Ishikawa (cell line): ENCODE results near the gene TBC1D17.
A peak's percentile ranks its signal among the peaks of the same experiment; 100 is the strongest.

Source experiments
- CEBPB ChIP-seq: IDR thresholded peaks from 2 replicates; pipeline ENCODE4 v1.6.1; 2012
- CREB1 ChIP-seq: IDR thresholded peaks from 2 replicates; pipeline ENCODE4 v1.6.1; 2012; ENCODE audit warnings: low read depth
- EP300 ChIP-seq: IDR thresholded peaks from 2 replicates; pipeline ENCODE4 v1.6.1; 2012; ENCODE audit warnings: borderline replicate concordance
- FOXM1 ChIP-seq: IDR thresholded peaks from 2 replicates; pipeline ENCODE4 v1.6.1; 2012; ENCODE audit warnings: low read depth, borderline replicate concordance
- MAX ChIP-seq: IDR thresholded peaks from 2 replicates; pipeline ENCODE4 v1.6.1; 2012
- REST ChIP-seq: IDR thresholded peaks from 2 replicates; pipeline ENCODE4 v1.6.1; 2012; ENCODE audit warnings: low read depth, mild to moderate bottlenecking
- TAF1 ChIP-seq: IDR thresholded peaks from 2 replicates; pipeline ENCODE4 v1.6.1; 2012; ENCODE audit warnings: low read depth, mild to moderate bottlenecking
- TEAD4 ChIP-seq: IDR thresholded peaks from 2 replicates; pipeline ENCODE4 v1.6.1; 2012
- USF1 ChIP-seq: IDR thresholded peaks from 2 replicates; pipeline ENCODE4 v1.6.1; 2012
- YY1 ChIP-seq: IDR thresholded peaks from 2 replicates; pipeline ENCODE4 v1.6.1; 2012; ENCODE audit warnings: low read depth

- TF ChIP-seq TEAD4, result no peak
- no peak for TF ChIP-seq CEBPB
- peak; percentile 74 for TF ChIP-seq TAF1
- TF ChIP-seq REST, result no peak
- TF ChIP-seq EP300, result peak; percentile 48; the same call in 1 of the 2 replicates
- TF ChIP-seq USF1, result 0 out of 2 replicates have a peak, but pooled peaks have one; percentile 3
- peak; percentile 63 for TF ChIP-seq CREB1
- no peak for TF ChIP-seq FOXM1
- no peak; the same call in 1 of the 2 replicates for TF ChIP-seq YY1
- TF ChIP-seq MAX, result peak; percentile 54; the same call in 1 of the 2 replicates
Observed at GRCh38 chr19:49850487-49851342, 26.8 kb upstream of the TBC1D17 start, which contains the start of gene PTOV1.
